A549 treated with DMSO at 1 μM for 4 hours (cell line): ENCODE measurements around the gene KLRC1. TPM values are rescaled to one million over a fixed set of nuclear protein-coding genes. Genes with fewer than 3 reads are reported as not detected.

Experiments used
- total RNA-seq: library from RNA; stranded (reverse); fragments of 200-300 nt; extraction: Qiagen RNA extraction; gene quantifications from 5 replicates; pipeline ENCODE4 v1.2.3, GENCODE V29; 2022; ENCODE audit warnings: low read depth

Gene KLRC1
- not detected in 5 replicates for total RNA-seq

DNA sequence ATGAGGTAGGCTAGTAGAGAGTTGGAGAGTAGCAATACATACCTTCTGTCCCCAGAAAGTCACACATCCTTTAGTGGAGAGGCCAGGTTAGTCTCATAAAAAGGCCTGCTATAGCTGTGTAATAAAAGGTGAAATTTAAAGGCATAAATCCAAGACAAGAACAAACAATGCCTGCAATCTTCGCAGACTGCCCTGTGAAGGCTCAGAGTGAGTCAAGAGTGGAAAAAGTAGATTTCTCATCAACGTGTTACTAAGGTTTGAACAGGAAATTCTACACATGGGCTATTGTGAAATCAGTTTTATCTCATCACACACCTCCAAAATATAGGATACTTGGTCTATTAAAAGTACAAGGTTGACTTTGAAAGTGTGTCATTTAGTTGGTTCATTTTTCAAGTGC lies at the start of gene KLRC1:
Gene KLRC1 (minus strand): TSS at position 222 of the 400 bp plus-strand sequence. CDS start 2,221 bp downstream, outside the sequence.

DNA sequence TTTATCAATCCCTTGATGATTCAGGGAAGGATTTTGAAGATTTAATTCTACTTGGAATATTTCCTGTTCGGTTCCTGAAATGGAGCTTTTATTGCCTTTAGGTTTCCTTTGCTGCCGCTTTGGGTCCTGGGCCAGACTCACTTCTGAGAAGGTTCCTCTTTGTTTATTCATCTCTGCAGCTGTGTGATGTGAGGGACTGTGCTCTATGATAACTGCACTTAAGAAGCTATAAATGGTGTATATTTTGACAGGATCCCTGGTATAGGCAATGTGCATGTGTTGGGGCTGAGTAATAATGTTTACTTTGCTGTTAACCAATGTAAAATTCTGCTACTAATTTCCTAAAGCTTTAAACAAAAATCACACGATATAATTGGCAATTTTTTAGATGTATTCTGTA lies 17.4 kb downstream of the KLRC1 start, which contains the start of gene KLRC2:
Gene KLRC2 (minus strand): TSS at position 195 of the 400 bp plus-strand sequence. CDS start 24 bp downstream, at position 171.

DNA sequence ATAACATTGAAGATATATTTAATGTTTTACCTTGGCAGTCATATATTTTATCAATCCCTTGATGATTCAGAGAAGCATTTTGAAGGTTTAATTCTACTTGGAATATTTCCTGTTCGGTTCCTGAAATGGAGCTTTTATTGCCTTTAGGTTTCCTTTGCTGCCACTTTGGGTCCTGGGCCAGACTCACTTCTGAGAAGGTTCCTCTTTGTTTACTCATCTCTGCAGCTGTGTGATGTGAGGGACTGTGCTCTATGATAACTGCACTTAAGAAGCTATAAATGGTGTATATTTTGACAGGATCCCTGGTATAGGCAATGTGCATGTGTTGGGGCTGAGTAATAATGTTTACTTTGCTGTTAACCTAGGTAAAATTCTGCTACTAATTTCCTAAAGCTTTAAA lies 32.8 kb downstream of the KLRC1 start, which contains the start of gene KLRC3:
Gene KLRC3 (minus strand): TSS at position 262 of the 400 bp plus-strand sequence. CDS start 45 bp downstream, at position 217.

DNA sequence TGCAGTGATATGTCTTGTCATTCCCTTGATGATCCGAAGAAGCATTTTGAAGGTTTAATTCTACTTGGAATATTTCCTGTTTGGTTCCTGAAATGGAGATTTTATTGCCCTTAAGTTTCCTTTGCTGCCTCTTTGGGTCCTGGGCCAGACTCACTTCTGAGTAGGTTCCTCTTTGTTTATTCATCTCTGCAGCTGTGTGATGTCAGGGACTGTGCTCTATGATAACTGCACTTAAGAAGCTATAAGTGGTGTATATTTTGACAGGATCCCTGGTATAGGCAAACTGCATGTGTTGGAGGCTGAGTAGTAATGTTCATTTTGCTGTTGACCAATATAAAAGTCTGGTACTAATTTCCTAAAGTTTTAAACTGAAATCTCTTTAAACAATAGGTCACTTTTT lies 43.8 kb downstream of the KLRC1 start, which contains the start of gene KLRC4:
Gene KLRC4 (minus strand): TSS at position 366 of the 400 bp plus-strand sequence. CDS start 182 bp downstream, at position 184.

Other genes with a start within 250 kb of the KLRC1 start
- 34.0 to 59.7 TPM (median 39.5 TPM) in 5 replicates for gene GABARAPL1, start 240.5 kb downstream of the KLRC1 start, total RNA-seq
- gene KLRD1, start 145.5 kb downstream of the KLRC1 start, total RNA-seq: not detected in 5 replicates
- gene KLRK1, start 63.3 kb downstream of the KLRC1 start, total RNA-seq: not detected in 5 replicates
- not detected in 5 replicates for gene KLRC4, start 43.6 kb downstream of the KLRC1 start, total RNA-seq
- 0.21 to 0.36 TPM in 2 of 5 replicates, not detected in the others for gene KLRC3, start 32.8 kb downstream of the KLRC1 start, total RNA-seq
- 1.2 to 2.0 TPM (median 1.4 TPM) in 5 replicates for gene KLRC2, start 17.4 kb downstream of the KLRC1 start, total RNA-seq
- 0.45 to 0.70 TPM (median 0.67 TPM) in 5 replicates for gene EIF2S3B, start 52.5 kb upstream of the KLRC1 start, total RNA-seq
- gene MAGOHB, start 160.2 kb upstream of the KLRC1 start, total RNA-seq: 48.3 to 56.6 TPM (median 52.1 TPM) in 5 replicates
- 0.14 to 0.54 TPM (median 0.28 TPM) in 5 replicates for gene STYK1, start 220.7 kb upstream of the KLRC1 start, total RNA-seq